GM18870 (cell line): ENCODE data around the gene SMC1B.
"Not testable (repeated sequence)": the region's sequence is repeated elsewhere in the genome, so short reads cannot be mapped to it uniquely, and the experiment has no call there.

Experiments
- ATAC-seq: cut with Tn5 transposase; IDR thresholded peaks from one replicate; pipeline ENCODE4 v1.9.1; 2021; ENCODE audit warnings: moderate library complexity; ENCODE audit not compliant: unreplicated experiment

Gene SMC1B

DNA sequence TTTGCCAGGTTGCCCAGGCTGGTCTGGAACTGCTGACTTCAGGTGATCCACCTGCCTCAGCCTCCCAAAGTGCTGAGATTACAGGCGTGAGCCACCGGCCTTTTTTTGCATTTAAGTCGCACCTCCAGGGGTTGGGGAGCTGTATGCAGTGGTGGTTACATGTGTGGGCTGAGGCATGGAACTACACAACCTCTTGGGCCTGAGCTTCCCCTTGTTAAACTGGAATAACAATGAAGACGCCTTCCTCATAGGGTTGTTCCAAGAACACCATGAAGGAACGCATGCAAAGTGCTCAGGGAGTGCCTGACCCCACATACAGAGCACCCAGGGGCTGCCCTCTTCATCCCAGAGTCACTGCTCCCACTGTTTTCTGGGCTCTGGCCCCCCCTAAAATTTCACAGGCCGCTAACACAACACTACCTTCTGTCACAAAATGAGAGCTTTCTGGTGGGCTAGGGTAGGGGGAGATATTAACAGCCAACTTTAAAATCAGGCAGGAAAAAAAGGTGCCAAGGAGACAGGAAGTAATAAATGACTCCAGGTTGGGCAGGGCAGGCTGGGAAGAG lies 104.9 kb downstream of the SMC1B start:
- ATAC-seq = no peak

DNA sequence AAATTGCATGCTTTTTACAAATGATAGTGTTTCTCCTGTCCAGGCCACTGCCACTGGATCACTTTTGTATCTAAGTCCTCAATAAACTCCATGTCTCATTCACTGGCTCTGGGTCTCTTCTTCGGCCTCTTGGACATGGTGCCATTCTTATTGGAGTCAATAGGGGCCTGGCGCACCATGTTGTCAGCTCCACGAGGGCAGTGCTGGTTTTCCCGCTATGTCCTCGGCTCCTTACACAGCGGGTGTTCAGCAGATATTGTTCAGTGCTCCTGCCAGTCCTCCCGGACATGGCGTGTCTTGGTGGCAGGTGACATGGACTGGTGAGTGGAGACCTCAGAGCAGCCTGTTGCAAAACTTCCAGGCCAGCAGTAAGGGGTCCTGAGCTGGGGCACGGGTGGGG lies 107.3 kb downstream of the SMC1B start:
- ATAC-seq = no peak

DNA sequence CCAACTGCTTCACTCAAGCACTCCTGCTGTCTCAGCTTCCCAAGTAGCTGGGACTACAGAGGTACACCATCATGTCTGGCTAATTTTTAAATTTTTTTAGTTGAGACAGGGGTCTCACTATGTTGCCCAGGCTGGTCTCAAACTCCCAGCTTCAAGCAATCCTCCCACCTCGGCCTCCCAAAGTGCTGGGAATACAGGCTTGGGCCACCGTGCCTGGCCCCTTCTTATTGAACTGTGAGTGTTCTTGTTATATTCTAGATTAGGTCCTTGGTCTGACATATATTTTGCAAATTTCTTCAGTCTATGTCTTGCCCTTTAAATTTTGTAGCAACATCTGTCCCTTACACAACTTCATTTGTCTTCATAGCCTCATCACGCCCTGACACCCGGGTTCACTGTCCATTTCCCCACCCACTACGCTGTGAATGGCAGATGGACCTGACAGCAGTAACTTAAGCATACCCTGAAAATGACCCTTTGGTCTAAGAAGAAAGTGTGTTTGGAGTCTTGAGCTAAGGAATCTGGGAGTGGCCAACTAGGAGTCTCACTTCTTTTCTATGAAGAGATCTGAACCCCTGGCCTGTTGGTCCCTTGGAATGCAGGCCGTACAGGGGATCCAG lies 107.8 kb downstream of the SMC1B start:
- no peak for ATAC-seq

DNA sequence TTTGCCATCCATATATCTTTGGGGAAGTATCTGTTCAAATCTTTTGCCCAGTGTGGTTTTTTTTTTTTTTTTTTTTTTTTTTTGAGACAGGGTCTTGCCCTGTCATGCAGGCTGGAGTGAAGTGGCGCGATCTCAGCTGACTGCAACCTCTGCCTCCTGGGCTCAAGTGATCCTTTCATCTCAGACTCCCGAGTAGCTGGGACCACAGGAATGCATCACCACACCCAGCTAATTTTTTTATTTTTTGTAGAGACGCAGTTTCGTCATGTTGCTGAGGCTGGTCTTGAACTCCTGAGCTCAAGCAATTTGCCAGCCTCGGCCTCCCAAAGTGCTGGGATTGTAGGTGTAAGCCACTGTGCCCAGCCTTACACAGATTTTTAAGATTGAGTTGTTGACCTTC lies 108.4 kb downstream of the SMC1B start:
- ATAC-seq = no peak

DNA sequence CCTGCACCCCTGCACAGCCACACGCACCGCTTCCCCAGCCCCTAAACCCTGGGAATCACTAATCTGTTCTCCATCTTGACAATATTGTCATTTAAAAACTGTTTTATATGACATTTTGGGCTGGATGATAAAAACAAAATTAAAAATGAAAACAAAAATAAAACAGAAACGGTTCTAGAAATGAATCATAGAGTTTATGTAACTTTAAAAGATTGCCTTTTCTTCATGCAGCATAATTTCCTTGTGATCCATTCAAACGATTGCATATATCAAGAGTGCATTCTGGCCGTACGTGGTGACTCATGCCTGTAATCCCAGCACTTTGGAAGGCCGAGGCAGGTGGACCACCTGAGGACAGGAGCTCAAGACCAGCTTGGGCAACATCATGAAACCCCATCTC lies 110.2 kb downstream of the SMC1B start:
- no peak for ATAC-seq

DNA sequence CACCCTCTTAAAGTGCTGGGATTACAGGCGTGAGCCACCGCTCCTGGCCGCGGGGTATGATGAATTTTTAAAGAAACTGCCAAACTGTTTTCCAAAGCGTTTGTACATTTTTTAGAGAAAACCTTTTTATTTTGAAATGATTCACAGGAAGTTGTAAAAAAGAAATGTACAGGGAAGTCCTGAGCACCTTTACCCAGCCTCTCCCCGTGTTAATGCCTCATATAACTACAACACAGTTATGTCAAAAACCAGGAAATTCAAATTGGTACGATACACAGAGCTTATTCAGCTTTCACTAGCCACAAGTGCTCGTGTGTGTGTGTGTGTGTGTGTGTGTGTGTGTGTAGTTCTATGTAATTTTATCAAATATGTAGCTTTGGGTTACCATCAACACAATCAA lies 110.6 kb downstream of the SMC1B start:
- no peak for ATAC-seq

DNA sequence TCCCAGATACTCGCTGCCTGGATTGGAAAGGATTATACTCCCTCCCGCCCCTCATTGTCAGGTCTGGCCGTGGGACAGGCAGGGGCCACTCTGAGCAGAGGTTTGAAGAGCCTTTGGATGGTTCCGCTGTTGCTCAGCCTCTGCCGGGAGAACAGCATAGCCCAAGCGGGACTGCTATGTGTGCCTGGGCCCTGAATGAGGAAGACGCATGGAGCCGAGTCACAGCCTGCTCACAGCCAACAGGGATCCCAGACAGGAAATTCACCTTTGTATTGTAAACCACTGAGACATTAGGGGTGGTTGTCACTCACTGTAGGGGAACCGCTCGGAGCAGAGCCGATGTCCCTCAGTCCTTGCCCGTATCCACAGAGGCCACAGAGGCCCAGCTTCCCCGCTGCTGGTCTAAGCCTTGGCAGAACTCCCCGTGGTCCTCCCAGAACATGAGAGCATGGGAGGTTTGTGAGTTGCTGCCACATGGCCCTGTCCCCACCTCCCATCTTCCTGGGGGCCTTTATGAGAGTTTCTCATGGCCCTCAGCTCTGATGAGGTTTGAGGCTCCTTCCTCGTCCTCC lies 114.4 kb downstream of the SMC1B start:
- ATAC-seq = no peak

DNA sequence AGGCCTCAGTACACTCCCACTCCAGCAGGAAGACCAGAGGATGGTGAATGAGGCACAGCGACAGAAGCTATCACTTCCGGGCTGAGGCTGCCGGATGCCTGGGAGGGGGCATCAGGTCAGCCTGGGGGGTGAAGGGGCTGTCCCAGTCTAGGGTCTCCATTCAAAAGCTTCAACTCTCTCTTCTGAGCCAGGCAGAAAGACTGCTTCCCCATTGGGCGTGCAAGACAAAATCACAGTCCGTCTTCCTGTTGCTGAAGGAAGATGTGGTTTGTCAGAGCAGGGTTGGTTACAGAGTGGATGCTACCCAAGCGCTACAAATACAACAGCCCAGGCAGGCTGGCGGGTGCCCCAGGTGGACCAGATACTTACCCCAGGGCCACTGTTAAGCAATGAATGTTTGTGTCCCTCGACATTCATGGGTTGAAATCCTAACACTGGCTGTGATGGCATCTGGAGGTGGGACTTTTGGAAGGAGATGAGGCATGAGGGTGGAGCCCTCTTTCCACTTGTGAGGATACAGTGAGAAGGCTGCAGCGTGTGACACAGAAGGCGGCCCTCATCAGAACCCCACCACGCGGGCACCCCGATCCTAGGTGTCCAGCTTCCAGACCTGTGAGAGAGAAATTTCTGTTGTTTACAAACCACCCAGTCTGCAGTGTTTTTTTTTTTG lies 116.6 kb downstream of the SMC1B start:
- no peak for ATAC-seq

DNA sequence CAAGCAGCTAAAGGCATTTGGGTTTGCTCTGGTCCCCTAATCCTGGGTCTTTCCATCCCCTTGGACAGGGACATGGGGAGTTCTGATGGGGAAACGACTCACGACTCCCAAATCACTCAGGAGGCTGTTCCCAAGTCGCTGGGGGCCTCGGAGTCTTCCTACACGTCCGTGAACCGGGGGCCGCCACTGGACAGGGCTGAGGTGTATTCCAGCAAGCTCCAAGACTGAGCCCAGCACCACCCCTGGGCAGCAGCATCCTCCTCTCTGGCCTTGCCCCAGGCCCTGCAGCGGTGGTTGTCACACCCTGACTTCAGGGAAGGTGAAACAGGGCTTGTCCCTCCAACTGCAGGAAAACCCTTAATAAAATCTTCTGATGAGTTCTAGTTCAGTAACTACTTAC lies 117.9 kb downstream of the SMC1B start:
- ATAC-seq = no peak

DNA sequence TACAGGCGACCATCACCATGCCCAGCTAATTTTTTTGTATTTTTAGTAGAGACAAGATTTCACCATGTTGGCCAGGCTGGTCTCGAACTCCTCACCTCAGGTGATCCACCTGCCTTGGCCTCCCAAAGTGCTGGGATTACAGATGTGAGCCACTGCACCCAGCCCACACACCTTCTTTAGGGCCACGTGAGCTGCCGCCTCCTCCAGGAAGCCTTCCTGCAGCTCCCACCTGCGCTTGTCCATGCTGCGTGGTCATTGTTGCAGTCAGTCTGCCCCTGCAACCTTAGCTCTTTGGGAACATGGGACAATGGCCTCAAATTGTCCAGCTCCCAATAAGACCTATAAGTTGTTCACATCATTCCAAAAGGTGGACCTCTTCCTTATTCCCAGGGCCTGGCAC lies 118.4 kb downstream of the SMC1B start:
- ATAC-seq = not testable (repeated sequence)
